IMR-90 (cell line): ENCODE measurements around the gene MRPL4.

Source experiments
- MAFK ChIP-seq: IDR thresholded peaks from 2 replicates; pipeline ENCODE4 v1.6.1; 2012; ENCODE audit warnings: low read depth, low read length, improper control_type of control experiment
- POLR2A ChIP-seq: IDR thresholded peaks from 2 replicates; pipeline ENCODE4 v1.6.1; 2012; ENCODE audit warnings: mild to moderate bottlenecking, low read depth, low read length
- TF ChIP-seq, protein P1 (sequence below): conservative IDR thresholded peaks from 2 replicates; pipeline ENCODE4 v1.5.1; 2012; ENCODE audit warnings: mild to moderate bottlenecking, low read depth, low read length, improper control_type of control experiment
- TF ChIP-seq, protein P2 (sequence below): fragments of 150-350 bp; IDR thresholded peaks from 2 replicates; pipeline ENCODE4 v1.6.1; 2017; ENCODE audit warnings: mild to moderate bottlenecking, antibody characterized with exemption, low read length, low read depth

DNA sequence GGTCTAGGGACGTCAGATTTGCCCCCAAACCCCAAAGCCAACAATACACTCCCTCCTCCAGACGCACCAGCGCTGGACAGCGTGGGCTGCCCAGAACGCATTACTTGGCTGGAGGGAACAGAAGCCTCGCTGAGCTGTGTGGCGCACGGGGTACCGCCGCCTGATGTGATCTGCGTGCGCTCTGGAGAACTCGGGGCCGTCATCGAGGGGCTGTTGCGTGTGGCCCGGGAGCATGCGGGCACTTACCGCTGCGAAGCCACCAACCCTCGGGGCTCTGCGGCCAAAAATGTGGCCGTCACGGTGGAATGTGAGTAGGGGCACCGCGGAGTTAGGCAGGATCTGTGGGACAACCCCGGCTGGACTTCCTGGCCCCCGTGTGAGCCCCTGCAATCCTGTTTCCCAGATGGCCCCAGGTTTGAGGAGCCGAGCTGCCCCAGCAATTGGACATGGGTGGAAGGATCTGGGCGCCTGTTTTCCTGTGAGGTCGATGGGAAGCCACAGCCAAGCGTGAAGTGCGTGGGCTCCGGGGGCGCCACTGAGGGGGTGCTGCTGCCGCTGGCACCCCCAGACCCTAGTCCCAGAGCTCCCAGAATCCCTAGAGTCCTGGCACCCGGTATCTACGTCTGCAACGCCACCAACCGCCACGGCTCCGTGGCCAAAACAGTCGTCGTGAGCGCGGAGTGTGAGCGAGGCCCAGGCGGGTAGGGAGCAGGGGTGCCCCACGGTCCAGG is 41.8 kb downstream of the MRPL4 start:
- TF ChIP-seq, protein P1, sequence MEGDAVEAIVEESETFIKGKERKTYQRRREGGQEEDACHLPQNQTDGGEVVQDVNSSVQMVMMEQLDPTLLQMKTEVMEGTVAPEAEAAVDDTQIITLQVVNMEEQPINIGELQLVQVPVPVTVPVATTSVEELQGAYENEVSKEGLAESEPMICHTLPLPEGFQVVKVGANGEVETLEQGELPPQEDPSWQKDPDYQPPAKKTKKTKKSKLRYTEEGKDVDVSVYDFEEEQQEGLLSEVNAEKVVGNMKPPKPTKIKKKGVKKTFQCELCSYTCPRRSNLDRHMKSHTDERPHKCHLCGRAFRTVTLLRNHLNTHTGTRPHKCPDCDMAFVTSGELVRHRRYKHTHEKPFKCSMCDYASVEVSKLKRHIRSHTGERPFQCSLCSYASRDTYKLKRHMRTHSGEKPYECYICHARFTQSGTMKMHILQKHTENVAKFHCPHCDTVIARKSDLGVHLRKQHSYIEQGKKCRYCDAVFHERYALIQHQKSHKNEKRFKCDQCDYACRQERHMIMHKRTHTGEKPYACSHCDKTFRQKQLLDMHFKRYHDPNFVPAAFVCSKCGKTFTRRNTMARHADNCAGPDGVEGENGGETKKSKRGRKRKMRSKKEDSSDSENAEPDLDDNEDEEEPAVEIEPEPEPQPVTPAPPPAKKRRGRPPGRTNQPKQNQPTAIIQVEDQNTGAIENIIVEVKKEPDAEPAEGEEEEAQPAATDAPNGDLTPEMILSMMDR, result no peak
- TF ChIP-seq, protein P2, sequence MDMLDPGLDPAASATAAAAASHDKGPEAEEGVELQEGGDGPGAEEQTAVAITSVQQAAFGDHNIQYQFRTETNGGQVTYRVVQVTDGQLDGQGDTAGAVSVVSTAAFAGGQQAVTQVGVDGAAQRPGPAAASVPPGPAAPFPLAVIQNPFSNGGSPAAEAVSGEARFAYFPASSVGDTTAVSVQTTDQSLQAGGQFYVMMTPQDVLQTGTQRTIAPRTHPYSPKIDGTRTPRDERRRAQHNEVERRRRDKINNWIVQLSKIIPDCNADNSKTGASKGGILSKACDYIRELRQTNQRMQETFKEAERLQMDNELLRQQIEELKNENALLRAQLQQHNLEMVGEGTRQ, result no peak
- no peak for TF ChIP-seq MAFK
- no peak for TF ChIP-seq POLR2A
